ENCODE measurements around the gene MEMO1.

MEMO1 gene

DNA sequence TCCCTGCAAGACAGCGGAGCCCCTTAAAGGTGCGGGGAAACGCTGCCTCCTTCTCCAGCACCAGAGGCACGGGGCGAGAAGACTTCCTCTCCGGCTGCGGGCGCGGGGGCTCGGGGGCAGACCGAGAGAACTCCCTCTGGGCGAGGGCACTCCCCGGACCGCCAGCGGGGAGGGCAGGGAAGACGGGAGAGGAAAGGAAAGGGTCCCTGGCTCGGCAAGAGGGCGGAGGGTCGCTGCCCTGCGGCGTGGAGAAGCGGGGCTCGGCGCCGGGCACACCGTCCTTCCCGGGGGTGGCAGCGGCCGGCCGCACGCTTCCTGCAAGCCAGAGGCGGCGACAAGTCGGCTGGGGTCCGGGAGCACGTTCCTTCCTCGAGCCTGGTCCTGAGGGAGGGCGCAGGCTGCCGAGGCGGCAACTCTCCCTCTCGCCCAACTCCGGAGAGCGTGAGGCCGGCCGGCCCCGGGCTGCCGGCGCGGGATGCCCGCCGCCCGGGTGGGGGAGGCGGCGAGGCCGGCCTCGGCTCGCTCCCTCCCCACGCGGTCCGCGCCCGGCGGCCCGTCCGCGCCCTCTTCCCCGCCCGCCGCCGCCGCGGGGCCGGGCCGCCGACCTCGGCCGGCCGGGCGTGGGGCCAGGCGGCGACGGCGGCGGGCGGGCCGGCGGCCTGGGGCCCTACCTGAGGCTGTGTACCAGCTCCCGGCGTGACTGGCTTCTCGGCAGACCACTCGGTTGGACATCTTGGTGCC lies 1.1 kb downstream of the MEMO1 start:
- in situ Hi-C loops (cut with HindIII; ENCODE audit: low pct_ligation_motif_present, low sequenced_read_pairs): no loop called here
- DNase-seq: peak; percentile 7
- Histone ChIP-seq H3K36me3 (replicated peaks) (no peaks in the 10 kb centered on the region), H3K4me3 (ENCODE audit: low read depth, low read length) (peak overlapping the region; percentile 71), H3K27me3 (replicated peaks) (no peaks in the 10 kb centered on the region), H3K27ac (peak overlapping the region; percentile 79)
- TF ChIP-seq, protein P1, sequence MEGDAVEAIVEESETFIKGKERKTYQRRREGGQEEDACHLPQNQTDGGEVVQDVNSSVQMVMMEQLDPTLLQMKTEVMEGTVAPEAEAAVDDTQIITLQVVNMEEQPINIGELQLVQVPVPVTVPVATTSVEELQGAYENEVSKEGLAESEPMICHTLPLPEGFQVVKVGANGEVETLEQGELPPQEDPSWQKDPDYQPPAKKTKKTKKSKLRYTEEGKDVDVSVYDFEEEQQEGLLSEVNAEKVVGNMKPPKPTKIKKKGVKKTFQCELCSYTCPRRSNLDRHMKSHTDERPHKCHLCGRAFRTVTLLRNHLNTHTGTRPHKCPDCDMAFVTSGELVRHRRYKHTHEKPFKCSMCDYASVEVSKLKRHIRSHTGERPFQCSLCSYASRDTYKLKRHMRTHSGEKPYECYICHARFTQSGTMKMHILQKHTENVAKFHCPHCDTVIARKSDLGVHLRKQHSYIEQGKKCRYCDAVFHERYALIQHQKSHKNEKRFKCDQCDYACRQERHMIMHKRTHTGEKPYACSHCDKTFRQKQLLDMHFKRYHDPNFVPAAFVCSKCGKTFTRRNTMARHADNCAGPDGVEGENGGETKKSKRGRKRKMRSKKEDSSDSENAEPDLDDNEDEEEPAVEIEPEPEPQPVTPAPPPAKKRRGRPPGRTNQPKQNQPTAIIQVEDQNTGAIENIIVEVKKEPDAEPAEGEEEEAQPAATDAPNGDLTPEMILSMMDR (IDR thresholded peaks at IDR 0.05; ENCODE audit: low read depth, low read length, missing control alignments): no peak

DNA sequence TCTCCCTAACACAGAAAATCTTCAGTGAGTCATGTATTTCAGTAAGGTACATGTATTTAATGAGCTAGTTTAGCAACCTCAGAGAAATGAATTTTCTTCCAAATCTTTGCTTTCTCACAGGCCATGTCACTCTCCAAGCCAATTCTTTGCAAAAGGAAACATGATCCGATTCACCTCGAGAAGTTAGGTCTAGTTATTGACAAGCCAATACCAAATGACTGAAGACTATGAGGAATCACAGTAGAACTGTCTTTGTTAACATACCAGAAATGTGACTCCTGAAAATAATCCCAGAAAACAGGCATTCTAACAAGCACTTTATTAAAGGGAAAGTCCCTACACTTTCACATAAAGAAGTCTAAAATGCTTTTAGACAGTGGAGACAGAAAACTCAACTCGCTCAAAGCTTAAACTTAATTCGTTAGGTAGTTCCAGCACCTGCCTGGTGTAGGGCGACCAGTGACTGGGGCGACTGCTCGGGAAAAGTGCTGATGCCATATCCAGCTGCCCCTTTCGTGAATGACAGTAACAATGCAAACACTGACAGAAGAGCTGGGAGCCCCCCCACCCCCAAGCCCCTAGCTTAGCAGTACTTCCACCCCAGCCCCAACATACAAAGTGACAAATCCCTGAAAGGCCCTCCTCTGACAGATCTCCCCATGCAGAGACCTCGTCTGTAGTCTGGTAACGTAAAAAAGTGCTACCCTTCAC lies 1.8 kb downstream of the MEMO1 start:
- Histone ChIP-seq H3K4me3 (ENCODE audit: low read depth, low read length) (peak overlapping the region; percentile 71), H3K27ac (no peak overlapping the region), H3K27me3 (replicated peaks) (no peaks in the 10 kb centered on the region), H3K36me3 (replicated peaks) (no peaks in the 10 kb centered on the region)
- in situ Hi-C loops (cut with HindIII; ENCODE audit: low pct_ligation_motif_present, low sequenced_read_pairs): no loop called here
- TF ChIP-seq, protein P1 (IDR thresholded peaks at IDR 0.05; ENCODE audit: low read depth, low read length, missing control alignments): no peak
- no peak for DNase-seq

DNA sequence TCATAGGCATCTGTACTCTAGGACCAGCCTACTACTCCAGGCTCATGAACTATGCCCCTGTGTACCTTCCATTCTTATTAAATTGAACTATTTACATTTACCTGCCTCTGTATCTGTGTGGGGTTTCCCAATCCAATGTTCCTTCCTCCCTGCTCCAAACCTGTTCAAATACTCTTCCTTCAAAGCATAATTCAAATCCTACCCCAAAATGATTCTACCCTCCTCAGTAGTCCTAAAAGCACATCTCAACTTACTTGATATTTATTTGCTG lies 3.8 kb downstream of the MEMO1 start:
- Histone ChIP-seq H3K27me3 (replicated peaks) (no peaks in the 10 kb centered on the region), H3K36me3 (replicated peaks) (no peaks in the 10 kb centered on the region), H3K4me3 (ENCODE audit: low read depth, low read length) (no peak overlapping the region), H3K27ac (no peak overlapping the region)
- no peak for DNase-seq
- in situ Hi-C loops (cut with HindIII; ENCODE audit: low pct_ligation_motif_present, low sequenced_read_pairs): no loop called here
- TF ChIP-seq, protein P1 (IDR thresholded peaks at IDR 0.05; ENCODE audit: low read depth, low read length, missing control alignments): no peak

DNA sequence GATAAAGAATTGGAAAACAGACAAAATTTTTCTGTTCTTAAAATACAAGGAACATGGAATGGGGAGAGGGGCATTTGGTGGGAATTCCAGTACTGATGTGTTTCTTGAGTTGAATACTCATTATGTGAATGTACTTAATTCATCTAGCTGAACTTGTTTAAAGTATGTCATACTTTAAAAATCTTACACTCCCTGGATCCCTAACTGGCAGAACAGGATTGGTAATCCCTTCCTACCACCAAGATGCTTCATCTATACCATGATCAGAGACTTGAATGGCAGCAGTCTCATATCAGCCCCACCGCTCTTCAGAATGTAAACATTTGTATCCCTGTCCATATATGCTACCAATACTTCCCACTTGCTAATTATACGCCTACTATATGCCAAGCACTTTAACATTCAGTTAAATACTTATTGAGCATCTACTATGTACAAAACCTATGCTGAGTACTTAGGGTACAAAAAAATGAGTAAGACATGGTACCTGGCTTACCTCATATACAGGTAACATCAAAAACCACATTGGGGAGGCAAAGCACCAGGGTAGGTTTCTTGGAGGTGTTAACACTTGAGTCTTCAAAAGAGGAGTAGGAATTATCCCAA lies 5.3 kb downstream of the MEMO1 start:
- Histone ChIP-seq H3K4me3 (ENCODE audit: low read depth, low read length) (no peak overlapping the region), H3K36me3 (replicated peaks) (no peaks in the 10 kb centered on the region), H3K27me3 (replicated peaks) (no peaks in the 10 kb centered on the region), H3K27ac (no peak overlapping the region)
- in situ Hi-C loops (cut with HindIII; ENCODE audit: low pct_ligation_motif_present, low sequenced_read_pairs): no loop called here
- DNase-seq: no peak
- TF ChIP-seq, protein P1 (IDR thresholded peaks at IDR 0.05; ENCODE audit: low read depth, low read length, missing control alignments): no peak

DNA sequence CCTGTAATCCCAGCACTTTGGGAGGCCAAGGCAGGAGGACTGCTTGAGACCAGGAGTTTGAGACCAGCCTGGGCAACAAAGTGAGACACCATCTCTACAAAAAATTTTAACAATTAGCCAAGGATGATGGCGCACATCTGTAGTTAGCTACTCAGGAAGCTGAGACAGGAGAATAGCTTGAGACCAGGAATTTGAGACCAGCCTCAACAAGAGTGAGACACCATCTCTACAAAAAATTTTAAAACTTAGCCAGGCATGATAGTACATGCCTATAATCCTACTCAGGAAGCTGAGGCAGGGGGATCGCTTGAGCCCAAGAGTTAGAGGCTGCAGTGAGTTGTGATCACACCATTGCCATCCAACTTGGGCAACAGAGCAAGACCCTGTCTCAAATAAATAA lies 7.0 kb downstream of the MEMO1 start:
- no peaks in the 10 kb centered on the region for H3K27me3 ChIP-seq (replicated peaks)
- no peak overlapping the region for H3K27ac ChIP-seq
- in situ Hi-C loops (cut with HindIII; ENCODE audit: low pct_ligation_motif_present, low sequenced_read_pairs): no loop called here
- DNase-seq: no peak
- no peak overlapping the region for H3K4me3 ChIP-seq (ENCODE audit: low read depth, low read length)
- no peaks in the 10 kb centered on the region for H3K36me3 ChIP-seq (replicated peaks)
- TF ChIP-seq, protein P1 (IDR thresholded peaks at IDR 0.05; ENCODE audit: low read depth, low read length, missing control alignments): no peak

All from brain microvascular endothelial cell (primary cell).